Stimulated activated CD4-positive, alpha-beta T cell treated with anti-CD3 and anti-CD28 coated beads, Interleukin-12 subunit alpha, Interleukin-12 subunit beta, amount 100 ng/mL, for 48 hours (primary cell): ENCODE data around the gene RAD51B.

Experiments
- DNase-seq, 3 donors: peaks; one replicate each; pipeline ENCODE4 v3.0.0-alpha.2; 2020; ENCODE audit warnings: low read depth in 2 of 3, low spot score in 1 of 3

Gene RAD51B

DNA sequence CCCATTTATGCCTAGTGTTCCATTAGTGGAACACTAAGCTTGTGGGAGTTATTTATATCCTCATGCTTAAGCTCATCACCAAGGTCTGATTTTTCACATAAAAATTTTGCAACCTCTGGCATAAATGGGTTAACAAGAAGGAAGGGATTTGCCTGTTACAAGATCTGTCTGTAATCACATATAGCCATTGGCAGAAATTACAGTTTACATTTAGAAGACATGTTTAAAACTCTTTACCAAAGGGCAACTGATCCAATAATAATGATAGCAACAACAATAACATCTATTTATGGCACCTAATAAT is 550.4 kb downstream of the RAD51B start:
- no peak for DNase-seq

DNA sequence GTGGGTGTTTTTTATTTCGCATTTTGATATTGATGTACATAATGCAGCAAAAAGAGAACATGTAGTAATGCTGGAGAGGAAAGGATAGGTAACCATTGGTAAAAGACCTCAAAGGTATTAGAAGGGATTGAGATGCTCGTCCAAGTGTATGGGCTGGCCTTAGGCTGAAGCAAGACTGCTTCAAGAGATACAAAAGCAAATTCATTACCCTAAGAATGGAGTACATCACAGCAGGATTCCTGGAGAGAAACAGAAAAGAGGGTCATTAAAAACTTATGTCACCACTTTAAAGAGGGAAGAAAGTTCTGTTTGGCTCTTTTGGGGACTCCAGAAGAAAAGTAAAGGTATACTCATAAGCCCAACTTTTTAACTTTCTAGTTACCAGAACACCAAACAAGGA is 552.8 kb downstream of the RAD51B start:
- no peak for DNase-seq

DNA sequence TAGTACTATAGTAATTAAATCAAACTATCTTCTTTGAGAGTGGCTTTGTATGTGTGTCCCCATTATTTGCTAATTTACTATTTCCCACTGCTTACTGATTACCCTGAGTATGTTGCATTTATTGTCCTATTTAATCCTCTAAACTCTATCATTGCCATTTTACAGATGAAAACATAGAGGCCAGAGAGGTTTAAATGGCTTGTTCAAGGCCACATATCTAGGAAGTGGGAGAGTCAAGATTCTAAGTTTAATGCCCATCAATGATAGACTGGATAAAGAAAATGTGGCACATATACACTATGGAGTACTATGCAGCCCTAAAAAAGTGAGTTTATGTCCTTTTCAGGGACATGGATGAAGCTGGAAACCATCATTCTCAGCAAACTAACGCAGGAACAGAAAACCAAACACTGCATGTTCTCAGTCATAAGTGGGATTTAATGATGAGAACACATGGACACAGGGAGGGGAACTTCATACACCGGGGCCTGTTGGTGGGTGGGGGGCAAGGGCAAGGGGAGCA is 553.6 kb downstream of the RAD51B start:
- no peak for DNase-seq

DNA sequence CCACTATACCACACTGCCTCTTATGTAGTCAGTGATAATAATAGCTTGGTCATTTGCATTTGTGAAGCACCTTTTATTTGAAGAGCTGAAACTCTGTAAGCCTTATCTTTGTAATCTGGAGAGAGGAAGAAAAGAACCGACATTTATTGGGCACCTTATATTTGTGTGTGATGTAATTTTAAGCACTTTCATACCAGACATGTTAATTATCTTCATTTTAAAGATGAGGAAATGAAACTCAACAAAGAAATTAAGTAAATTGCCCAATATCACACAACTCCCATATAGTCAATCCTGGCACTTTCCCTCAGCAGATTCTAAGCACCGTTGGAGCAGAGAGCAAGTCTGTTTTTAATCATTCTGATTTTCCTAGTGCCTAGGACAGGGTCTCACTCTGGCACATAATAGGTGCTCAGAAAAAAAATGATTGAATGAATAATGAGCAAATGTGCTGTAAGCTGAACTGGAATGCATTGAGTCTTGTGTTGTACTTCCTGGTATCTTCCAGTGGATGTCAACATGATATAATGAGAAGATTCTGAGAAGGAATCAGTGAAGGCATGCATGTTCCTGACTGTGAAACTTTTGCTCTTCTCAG is 554.4 kb downstream of the RAD51B start:
- no peak for DNase-seq

DNA sequence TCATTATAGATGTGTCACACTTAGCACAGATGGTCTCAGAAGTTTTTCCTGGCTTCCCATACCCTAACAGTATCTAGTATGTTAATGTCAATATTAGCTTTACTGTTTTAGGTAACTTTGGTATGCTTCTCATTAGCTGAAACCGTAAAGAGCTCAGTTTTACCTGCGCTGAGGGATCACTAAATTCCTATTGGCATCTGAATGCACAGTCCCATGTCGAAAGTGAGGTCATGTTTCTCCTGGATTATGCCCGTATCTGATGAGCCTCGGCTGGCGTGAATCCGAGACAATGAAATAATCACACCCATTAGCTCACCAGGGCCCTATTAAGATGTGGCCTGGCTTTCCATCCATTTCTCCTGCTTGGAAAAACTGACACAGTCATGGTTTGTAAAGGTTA is 555.1 kb downstream of the RAD51B start:
- DNase-seq = no peak

DNA sequence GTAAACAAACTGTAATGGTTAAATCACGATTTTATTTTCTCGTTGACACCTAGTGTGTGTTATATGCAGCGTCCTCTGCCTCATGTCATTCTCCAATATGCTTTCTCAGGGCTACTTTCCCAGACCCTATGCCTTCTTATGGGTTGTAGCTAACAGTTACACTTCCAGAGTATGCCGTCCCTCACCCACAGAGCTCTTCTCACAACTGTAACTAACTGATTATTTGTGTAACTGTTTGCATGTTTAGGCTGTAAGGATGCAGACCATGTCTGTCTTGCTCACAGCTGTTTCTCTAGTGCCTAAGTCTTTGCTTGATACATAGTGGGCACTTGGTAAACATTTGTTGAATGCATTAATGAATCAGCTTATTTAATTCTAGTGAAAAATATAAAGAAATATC is 555.8 kb downstream of the RAD51B start:
- no peak for DNase-seq

DNA sequence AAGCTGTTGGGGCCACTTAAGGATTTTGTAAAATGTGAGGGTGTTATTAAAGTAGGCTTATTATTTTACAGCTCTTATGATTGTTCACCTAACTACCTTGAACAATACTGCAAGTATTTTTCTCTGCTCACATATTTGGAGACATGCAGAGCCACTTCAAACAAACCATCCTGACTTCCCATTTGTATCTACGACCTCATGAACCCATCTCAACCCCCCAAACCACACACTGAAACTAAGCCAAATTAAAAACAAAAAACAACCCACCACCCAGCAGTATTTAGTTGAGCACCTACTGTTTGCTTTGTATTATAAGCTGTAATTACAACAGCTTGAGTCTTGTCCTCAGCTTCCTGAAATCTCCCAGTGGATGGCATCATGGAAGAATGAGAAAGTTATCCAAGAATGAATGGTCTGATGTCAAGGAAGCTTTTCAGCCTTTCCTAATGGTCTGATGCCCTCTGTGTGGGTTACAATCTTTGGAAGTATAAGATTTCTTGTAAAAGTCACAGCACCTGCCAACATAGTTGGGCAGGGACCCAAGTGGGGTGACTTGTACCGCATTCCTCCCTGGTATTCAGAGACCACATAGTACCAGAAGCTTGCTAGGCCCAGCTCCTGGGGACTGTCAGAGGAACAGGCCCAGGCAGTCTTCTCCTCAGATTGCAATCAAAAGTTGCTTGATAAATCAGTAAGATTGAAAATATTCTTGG is 556.6 kb downstream of the RAD51B start:
- no peak for DNase-seq

DNA sequence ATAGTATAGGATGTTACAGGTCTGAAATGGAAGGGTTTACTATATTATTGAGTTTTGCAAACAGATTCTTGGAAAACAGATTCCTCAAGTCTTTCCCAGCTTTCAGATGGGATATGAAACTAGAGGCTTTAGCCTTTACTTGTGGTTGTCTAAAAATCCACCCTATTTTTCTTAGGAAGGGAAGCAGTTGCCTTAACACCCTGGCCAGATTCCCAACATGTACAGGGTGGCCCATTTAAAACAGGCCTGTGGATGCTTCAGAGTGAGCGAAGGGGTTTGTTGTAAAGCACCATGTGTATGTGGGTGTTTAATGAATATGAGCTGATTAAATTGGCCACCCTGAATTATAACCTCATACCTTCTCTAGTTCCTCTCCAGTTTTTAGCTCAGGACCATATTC is 557.4 kb downstream of the RAD51B start:
- DNase-seq = no peak

DNA sequence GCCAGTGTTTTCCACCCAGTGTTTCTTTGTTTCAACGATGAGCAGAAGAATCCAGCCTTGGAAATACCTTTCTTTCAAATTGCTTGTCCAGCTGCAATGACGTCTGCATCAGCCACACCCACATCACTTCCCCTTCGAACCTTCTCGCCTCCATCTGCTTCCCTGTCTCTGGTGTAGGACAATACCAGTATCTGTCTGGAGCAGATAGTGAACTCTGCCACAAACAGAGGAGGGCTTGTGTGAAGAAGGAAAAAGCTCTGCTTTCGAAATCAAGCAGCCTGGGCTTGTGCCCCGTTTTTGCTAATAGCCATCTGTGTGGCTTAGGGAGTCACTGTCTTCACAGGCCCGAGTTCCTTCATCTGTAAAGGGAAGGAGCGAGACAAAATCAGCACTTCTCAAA is 557.9 kb downstream of the RAD51B start:
- no peak for DNase-seq

DNA sequence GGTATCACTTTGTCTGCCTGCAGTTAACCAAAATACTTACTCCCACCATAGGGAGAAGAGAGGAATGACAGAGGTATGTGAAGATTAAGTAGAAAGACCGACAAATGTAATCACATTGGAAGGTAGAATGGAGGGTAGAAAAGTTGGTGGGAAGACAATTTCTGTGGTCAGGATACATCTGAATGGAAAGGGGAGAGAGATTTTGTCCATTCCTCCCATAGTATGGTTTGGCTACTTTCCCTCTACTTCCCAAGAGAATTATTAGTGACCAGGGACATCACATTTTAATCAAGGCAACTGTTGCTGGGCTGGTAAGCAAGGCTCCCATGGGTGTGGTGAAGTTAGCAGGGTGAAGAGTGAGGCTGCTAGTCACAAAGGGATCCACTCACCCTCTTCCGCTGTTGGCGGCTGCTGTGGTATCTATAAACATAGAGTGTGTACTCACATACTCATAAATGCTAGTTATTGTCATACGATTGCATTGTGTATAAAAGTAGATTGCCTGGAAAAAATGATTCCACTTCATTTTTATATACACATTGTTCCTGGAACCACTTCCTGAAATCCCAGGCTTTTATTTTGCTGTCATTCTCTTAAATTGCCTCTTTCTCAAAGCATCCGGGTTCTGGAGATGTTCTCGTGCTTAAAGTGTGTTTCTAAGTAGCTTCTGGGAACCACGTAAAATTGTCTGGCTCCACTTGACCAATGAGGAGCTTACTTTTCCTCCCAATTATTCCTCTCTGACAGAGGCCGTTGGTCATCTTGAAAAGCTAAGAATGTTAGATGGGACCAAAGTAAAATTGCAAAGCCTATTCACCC is 560.1 kb downstream of the RAD51B start:
- no peak for DNase-seq

DNA sequence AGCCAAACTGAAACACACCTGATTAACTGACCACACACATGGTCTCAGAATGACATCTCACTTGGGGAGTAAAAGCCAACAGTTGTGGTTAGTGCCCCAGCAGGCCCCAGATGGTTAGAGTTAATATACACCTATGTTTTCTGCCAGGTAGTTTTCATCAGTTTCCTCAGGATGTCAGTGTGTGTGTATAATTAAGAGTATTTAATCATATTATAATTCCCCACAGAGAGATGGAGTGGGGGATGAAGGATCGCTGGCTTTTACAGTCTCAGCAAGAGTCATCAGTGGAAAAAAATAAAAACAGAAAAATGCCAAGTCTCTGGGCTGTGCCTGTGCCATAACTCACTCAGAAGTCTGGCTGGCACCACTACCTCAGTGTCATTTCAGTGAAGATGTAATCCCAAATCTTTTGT is 560.8 kb downstream of the RAD51B start:
- DNase-seq = no peak

DNA sequence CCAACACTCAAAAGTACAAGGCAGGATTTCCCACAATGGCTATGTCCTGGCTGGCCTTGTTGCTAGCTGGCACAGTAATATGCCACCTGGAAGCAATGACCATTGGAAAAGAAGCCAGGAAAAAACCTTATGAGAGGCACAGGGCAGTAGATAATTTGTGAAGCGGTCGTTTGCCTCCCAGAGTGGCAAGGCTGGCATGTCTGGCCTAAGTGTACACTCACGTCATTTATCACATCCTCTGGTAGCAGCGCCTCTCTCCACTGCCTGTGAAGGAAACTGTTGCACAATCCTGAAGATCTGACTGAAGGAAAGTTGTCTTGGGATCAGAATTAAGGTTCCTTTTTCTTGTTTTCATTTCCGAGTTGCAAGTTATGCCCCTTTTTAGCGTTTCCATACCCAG is 564.8 kb downstream of the RAD51B start:
- DNase-seq = no peak

DNA sequence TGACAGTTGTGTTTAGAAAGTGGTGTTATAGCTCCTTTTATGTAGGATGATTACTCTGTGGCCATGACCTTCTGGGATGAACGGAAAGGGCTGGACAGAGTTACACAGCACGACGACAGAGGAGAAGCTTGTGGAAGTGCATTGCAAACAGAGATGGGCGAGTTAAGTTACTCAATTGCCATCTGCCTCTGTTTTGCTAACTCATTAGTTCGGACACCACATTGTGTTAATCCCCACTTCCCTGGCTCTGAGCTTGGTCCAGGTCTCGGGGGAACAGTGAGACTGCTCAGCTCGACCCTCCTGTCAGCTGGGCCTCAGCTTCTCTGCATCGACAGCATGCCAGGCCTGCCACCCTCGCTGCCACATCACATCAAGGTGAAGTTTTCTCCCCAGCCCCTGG is 565.3 kb downstream of the RAD51B start:
- no peak for DNase-seq

DNA sequence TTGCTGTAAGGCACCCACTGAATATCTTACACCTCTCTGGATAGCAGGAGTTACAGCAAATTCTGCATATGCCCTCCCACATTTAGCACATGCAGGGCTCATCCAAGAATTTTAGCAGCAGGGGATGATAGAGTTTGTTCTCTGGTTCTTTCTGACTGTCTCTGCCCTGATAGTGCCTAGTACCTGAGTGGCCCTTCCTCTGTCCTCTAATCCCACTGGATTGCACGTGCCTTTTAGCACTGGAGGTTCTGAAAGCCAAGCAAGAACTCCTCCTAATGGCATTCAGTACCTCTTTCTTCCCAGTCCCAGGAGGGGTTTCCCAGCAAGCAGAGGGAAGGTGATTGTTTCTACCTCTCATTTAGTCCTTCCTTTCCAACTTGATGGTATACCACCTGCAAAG is 566.9 kb downstream of the RAD51B start:
- DNase-seq = no peak

DNA sequence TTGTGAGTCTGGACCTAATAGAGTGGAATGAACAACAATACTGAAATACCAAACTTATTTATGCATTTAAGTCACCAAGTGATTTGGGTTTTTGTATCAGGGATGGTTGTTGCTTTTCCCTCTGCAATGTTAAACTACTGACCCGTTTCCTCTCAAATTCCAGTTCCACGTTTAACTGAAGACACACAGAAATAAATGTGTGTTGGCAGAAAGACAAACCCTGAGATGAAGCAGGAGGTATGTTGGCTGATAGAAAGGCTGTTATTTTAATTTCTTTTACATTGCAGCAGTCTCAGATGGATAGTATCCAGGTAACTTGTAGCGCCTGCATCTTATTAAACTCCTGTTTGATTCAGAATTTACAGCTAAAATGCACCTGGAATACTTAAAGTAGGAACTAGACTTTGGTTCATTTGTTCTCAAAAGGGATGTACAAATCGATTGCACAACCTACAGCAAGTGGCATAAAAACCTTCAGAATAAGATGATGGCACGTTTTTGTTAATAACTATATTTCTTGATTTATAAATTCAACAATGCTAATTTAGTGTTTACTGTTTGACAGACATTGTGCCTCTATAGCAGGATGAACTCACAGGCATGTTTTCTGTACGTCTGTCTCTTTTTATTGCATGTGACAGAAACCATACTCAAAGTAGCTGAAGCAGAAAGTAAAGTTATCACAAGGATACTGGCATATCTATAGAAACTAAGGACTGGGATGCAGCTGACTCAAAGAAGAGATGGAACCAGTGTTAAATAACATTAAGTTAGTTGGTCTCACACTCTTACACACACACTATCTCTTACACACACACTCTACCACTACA is 567.6 kb downstream of the RAD51B start:
- DNase-seq = no peak

DNA sequence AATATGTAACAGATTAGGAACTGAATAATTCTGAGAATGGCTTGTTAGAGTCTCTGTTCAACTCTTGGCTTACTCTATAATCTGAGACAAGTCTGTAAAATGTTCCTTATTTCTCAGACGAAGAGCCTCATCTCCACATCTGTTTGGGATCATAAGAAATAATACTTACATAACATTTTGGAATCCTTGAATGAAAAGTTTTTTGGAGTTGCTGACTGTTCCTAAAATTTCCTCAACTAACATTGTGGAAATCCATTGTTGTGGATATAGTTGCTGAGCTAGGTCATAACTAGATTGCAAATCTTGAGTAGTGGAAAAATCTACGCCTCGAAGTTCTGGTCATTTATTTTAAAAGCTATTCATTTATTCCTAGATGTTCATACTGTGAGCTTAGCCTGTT is 570.4 kb downstream of the RAD51B start:
- no peak for DNase-seq

DNA sequence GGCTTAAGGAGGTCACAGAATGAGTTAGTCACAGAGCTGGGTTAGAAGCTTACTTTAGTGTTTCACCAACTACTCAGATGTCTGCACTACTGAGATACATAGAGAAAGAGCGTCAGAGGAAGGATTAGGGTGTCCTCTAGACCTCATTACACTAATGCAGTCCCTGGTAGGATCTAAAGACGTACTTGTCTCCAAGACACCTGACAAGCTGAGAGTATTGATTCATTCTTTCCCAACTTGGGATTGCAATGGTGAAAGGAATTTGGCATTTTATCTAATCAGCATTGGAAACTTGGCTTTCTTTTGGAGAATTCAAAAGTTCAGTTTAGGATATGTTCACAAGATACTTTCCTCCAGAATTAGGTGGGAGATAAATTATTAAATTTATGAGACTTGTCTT is 571.2 kb downstream of the RAD51B start:
- DNase-seq = no peak

DNA sequence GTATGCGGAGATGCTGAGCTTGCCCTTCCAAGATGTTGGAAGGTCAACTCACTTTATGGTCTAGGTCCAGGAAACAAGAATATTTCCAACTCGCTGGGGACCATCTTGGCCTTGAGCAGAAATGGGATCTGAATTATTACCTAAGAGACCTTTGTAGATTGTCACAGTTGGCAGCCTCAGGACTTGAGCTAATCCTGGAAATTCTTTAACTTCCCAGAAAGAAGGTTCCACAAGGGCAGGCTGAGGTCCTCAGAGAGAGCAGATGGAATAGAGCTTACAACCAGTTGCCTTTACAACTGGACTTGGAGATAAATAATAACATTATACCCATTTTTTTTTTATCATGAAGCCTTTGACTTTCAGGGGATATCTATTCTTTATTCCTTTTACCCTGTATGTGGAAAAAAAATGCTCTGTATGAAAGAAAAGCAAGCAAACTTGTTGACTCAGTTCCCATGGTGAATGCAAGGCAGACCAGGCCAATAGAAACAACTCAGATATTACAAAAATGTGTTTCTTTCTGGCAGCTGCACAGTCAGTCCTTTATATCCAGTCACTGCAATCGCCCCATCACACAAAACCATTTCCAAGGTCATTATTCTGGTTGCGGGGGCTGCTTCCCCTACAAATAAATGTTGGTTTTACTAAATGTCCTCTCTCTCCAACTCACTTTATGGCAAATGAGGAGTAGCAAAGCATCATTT is 571.9 kb downstream of the RAD51B start:
- DNase-seq = no peak

DNA sequence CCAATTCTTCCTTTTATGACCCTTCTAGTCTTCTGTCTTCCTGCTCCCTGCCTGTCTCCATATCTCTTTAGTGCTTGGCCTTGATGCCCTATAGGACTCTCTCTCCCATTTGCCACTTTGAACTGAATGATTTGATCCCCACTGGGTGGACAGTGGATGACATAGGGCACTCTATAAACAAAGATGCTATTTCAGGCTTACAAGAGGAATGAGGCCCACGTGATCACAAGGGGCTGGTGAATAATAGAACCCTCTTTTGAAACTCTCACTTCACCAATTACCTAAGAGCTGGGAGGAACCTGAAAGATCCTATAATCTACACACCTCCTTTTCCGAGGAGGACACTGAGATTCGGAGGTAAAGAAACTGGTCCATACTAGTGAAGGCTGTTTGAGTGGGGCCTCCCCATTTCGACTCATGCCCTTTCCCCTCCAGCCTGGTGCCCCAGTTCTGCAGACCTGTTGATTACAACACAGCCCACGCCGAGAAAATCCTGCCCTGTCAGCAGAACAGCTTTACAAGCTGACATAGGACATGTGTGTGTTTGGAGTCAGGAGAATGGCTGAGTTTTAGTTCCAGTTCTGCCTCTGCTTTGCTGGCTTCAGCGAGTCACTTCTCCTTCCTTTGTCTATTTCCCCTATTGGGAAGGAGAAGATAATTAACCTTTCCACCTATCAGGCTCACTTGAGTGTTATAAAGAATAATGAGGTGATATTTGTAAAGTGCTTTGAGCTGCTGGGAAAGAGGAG is 573.0 kb downstream of the RAD51B start:
- no peak for DNase-seq

DNA sequence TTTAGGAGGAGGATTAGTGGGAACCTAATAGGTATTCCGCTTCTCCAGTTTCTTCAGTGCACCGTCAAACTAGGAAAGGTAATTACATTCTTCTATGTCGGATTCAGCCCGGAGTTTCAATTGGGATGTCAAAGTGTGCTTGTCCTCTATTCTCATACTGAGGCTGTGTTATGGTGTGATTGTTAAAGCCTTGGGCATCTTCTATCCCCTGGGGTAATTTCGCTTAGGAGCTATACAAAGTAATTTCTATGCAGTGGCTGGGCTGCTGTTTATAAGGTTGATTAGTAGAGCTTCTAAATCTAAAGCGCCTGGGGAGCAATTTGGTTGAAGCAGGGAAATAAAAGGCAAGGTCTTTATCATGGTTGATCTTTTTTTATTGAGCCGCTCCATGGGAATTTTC is 573.7 kb downstream of the RAD51B start:
- no peak for DNase-seq
